HG02759 (cell line): ENCODE measurements around the gene PRELID3B.

Source experiments
- ATAC-seq: cut with Tn5 transposase; IDR thresholded peaks from one replicate; pipeline ENCODE4 v1.9.1; 2021; ENCODE audit warnings: mild to moderate bottlenecking, moderate library complexity; ENCODE audit not compliant: unreplicated experiment

The PRELID3B gene

DNA sequence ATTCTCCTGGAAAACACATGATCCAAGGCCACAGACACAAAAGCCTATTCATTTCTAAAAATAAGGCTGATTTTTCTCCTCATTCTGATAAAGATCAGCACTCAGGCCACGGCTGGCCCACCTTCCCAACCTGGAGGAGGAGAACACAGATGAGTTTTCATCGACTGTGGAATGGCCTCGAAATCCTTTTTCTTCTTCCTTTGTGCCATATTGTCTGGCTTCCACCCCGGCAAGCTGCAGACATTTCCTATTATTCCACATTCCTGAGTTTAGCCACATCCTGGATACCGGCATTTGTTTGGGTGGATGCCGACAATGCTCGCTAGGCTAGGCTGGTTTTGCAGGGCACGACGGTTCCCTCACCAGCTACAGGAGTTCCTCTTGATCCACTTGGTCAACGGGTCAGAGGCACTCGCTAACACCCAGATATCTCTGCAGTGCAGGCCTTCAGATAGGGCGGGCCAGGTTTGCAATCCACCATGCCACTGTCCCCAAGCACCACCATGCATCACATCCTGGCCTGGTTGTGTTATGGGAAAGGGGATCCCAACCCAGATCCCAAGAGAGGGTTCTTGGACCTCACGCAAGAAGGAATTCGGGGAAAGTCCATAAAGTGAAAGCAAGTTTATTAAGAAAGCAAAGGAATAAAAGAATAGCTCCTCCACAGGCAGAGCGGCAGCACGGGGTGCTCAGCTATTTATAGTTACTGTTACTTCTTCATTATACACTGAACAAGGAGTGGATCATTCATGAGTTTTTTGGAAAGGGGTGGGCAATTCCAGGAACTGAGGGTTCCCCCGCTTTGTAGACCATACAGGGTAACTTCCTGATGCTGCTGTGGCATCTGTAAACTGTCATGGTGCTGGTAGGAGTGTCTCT is 31.4 kb downstream of the PRELID3B start:
- ATAC-seq = no peak

- no peak for ATAC-seq
These were observed 32.1 kb downstream of the PRELID3B start for GRCh38 chr20:59010321-59010994.

GRCh38 chr20:59008715-59009336 is 33.8 kb downstream of the PRELID3B start:
- no peak for ATAC-seq

- peak; percentile 36 for ATAC-seq
These were observed 34.7 kb downstream of the PRELID3B start for GRCh38 chr20:59007665-59008511.

DNA sequence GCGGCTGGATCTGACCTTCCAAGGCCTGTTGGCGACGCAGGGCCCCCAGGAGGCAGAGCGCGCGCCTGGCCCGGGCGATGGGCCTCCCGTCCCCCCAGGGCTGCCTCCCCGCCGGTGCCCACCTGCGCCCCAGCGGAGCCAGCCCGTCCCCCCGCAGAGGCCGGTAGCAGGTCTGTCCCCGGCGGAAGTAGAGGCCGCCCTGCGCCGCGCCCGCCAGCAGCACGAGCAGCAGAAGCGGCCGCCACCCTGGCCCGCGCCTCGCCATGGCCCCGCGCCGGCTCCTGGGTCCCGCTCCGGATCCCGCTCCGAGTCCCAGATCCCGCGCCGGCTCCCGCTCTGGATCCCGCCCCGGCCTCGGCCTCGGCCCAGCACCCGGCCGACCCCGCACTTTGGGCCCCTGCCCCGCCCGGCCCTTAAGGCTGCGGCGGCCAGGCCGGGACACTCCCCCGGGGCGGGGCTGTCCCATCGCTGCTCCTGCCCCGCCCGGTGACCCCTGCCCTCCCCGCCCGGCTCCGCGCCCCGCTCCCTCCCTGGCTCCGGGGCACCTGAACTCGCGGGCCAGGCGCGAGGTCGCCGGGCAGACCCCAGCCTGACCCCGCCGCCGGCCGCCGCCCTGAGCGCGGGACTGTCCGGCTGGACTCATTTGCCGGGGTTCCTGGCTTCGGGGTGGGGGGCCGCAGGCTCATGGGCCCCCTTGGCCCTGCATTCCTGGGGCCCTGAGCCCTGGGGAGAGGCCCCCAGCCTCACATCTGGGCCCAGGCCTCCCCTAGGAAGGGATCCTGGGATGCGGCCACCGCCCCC is 35.5 kb downstream of the PRELID3B start, which contains the start of gene CTSZ:
TSS of gene CTSZ (minus strand) at position 391 of the 801 bp plus-strand sequence. CDS start at position 265, 126 bp downstream.
- ATAC-seq = peak; percentile 24

DNA sequence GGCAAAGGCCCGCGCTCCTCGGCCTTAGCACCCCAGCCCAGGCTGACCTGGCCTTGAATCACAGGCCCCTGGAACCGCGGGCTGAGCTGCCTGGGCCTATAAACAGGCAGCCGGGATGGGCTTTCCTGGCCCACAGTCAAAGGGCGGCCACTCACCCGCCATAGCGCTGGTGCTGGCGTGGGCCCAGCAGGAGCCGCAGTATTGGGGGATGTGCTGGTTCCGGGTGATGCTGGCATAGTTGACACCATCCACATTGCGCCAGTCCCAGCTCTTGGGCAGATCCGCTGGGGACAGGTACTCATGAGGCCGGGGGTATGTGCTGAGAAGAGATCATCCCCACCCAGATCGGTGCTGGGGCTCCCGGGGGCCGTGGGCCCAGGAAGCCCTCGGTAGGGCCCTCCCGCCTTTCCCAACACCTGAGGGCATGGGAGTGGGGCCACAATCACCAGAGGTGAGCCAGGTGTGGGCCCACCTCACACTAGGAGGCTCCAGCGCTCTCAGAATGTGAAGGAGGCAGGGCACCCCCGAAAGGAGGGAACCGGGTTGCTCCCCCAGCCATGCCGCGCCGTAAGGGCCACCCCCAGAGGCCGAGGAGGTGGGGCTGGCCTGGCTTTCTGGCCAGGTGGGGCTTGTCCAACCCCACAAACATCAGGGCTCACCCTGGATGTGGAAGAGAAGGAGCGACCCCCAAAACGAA is 36.3 kb downstream of the PRELID3B start:
- ATAC-seq = no peak

- no peak for ATAC-seq
These were observed 36.9 kb downstream of the PRELID3B start for GRCh38 chr20:59005523-59006166.

DNA sequence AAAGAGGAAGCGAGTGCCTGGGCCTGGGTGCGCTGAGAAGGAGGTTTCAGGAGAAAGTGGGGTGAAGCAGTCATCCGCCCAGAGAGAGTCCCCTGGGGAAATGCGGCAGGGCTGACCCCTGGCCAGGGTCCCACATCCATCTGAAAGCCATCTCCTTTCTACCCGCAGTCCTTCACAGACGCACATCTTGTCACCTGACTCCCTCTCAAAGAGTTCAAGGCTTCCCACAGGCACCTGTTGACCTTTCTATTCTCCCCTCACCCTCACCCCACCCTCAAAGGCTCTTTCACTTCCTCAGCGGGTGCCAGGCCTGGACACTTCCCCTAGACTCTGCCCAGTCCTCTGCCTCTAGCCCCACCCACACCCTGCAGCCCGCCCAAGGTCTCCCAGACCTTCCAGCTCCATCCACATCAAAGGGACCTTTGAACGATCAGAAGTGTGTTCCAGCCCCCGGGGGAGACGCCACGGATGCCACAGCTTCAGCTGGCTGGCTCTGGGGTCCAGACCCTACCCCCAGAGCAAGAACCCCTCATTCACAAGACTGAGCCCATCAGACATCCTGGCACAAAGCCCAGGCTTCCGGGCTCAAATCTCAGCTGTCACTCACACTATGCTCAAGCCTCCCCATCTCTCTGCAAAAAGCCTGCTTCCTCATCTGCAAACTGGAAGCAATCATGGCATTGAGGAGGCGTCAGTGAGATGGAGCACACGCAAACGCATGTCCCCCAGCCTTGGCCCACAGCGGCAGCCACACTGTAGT is 37.6 kb downstream of the PRELID3B start:
- peak; percentile 69 for ATAC-seq

- ATAC-seq = peak; percentile 0
These were observed 38.2 kb downstream of the PRELID3B start for GRCh38 chr20:59004493-59004762.

DNA sequence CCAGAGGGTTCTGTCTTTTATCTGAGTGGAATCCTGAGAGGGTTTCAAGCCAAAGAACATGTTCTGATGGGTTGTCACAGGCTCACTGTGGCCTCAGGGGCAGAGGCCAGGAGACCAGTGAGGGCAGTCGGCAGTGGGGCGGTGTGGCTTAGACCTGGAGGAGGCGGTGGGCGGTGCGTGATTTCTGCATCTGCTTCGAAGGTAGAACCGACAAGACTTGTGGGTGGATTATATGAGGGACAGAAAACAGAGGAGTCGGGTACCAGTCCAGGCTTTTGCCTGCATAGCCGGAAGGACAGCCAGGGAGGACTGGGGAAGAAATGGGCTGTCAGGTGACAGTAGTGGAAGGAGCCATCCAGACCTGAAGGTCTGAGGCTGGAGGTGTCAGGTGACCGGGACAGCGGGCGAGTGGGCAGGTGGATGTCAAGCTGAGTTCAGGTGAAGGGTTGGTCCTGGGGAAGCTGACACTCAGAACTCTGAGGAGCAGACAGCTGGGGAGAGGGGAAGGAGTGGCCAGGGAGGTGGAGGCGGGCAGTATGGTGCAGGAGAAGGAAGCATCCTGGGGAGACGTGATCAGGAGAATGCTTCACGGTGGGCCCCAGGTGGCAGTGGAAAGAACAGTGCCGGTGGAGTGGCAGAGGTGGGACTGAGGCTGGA is 38.6 kb downstream of the PRELID3B start:
- no peak for ATAC-seq

GRCh38 chr20:59002874-59003399 is 39.6 kb downstream of the PRELID3B start:
- no peak for ATAC-seq

DNA sequence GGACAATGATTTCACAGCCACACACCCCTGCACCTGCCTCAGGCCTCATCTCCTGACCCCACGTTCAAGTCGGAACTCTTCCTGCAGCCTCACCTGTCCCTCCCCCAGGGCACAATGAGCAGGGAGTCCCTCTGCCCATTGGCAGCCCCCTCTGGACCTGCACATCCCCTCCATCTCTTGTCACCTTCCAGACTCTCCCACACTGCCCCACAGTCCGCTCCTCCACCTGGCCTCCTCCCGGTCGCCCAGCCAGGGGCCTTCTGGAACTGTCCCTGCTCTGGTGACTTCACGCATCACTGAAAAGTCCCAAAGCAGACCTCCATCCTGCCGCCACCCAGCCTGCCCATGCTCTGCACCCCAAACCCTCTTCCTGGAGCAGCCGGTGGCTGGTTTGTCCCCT is 40.2 kb downstream of the PRELID3B start:
- no peak for ATAC-seq

DNA sequence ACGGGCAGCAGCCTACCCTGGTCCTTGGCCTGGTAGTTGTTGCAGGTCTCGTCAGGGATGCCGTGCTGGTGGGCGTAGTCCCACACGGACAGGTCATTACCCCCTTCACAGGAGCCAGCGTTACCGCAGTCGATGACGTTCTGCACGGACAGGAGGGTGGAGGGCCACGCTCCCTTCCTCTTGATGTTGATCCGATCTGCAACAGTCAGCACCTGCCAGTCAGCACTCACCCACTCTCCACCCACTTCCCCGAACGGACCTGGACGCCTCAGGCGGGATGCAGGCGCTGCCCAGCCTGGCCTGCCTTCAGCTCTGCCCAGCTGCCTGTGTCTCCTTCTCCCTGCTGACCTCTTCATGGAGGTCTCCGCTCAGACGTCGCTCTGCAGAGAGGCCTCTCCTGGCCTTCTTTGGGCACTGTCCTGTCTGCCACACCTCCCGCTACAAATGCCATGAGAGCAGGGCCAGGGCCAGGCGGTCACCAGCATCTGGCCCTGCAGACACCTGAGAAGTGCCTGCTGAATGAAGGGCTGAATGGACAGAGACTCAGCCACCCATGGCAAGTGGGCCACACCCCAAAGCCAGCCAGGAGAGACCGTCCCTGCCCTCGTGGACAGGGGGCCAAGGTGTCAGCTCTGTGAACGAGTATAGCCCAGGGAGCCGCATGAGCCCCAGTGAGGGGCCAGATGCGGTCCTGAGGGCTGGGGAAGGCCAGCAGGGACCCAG is 41.0 kb downstream of the PRELID3B start:
- ATAC-seq = no peak

- no peak for ATAC-seq
These were observed 41.5 kb downstream of the PRELID3B start for GRCh38 chr20:59001068-59001448.

GRCh38 chr20:59000326-59000725 is 42.3 kb downstream of the PRELID3B start:
- no peak for ATAC-seq

DNA sequence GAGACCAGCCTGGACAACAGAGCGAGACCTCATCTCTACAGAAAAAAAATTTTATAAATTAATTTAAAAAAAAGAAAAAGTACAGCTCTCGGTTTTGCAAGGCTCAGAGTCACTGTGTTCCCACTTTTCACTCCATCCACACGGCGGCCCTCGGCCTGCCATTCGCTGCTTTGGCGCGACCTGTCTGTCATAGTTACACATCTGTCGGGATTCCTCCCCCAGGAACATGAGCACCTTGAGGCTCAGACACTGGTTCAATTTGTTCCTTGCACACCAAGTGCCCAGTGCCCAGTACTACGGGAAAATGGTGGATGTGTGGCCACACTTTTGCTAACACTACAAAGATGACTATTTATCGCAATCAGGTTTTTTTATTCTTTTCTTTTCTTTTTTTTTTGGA is 43.9 kb downstream of the PRELID3B start:
- no peak for ATAC-seq
